GM12872 (cell line): Measurements from ENCODE around the gene HDAC4.

ENCODE experiments used
- TF ChIP-seq, protein P1 (sequence below): IDR thresholded peaks from 3 replicates; pipeline ENCODE4 v1.5.1; 2011; ENCODE audit warnings: low read depth, mild to moderate bottlenecking, low read length, moderate library complexity; ENCODE audit not compliant: insufficient read depth

HDAC4 gene

DNA sequence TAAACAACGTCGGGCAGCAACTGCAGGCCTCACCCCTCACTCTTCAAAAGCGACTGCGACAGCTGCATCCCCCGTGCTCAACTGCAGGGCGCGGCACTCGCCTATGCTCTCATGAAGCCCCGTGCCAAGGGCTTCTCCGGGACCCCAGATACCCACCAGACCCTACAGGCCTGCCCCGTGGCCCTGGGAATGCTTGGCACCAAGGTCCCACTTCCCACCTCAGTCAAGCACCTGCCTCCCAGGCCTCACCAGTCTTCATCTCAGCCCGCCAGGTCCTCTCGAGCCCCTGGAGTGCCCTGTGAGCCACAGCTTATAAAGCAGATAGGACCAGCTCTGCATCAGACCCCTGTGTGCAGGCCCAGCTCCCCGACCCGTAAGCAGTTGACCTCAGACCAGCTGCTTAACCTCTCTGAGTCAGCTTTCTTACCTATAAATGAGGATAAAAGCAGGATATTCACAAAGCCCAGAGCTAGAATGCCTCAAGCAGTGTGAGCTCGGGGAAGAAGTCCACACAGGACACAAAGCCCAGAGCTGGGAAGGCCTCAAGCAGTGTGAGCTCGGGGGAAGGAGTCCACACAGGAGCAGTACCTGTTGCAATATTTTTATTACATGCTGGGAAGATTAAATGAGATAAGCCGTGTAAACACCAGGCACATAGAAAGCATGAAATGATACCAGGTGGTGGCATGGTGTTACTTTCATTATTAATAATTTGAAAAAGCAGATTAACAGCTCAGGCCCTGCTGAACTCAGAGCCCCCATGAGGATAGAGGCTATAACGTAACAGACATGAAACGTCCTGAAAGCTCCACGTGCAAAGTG lies 96.9 kb downstream of the HDAC4 start:
- TF ChIP-seq, protein P1, sequence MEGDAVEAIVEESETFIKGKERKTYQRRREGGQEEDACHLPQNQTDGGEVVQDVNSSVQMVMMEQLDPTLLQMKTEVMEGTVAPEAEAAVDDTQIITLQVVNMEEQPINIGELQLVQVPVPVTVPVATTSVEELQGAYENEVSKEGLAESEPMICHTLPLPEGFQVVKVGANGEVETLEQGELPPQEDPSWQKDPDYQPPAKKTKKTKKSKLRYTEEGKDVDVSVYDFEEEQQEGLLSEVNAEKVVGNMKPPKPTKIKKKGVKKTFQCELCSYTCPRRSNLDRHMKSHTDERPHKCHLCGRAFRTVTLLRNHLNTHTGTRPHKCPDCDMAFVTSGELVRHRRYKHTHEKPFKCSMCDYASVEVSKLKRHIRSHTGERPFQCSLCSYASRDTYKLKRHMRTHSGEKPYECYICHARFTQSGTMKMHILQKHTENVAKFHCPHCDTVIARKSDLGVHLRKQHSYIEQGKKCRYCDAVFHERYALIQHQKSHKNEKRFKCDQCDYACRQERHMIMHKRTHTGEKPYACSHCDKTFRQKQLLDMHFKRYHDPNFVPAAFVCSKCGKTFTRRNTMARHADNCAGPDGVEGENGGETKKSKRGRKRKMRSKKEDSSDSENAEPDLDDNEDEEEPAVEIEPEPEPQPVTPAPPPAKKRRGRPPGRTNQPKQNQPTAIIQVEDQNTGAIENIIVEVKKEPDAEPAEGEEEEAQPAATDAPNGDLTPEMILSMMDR, result 0 out of 3 replicates have a peak, but pooled peaks have one; percentile 10

- TF ChIP-seq, protein P1, result no peak
Measured at GRCh38 chr2:239302808-239303557, 97.8 kb downstream of the HDAC4 start.

GRCh38 chr2:239302083-239302807 lies 98.6 kb downstream of the HDAC4 start:
- TF ChIP-seq, protein P1, result no peak

DNA sequence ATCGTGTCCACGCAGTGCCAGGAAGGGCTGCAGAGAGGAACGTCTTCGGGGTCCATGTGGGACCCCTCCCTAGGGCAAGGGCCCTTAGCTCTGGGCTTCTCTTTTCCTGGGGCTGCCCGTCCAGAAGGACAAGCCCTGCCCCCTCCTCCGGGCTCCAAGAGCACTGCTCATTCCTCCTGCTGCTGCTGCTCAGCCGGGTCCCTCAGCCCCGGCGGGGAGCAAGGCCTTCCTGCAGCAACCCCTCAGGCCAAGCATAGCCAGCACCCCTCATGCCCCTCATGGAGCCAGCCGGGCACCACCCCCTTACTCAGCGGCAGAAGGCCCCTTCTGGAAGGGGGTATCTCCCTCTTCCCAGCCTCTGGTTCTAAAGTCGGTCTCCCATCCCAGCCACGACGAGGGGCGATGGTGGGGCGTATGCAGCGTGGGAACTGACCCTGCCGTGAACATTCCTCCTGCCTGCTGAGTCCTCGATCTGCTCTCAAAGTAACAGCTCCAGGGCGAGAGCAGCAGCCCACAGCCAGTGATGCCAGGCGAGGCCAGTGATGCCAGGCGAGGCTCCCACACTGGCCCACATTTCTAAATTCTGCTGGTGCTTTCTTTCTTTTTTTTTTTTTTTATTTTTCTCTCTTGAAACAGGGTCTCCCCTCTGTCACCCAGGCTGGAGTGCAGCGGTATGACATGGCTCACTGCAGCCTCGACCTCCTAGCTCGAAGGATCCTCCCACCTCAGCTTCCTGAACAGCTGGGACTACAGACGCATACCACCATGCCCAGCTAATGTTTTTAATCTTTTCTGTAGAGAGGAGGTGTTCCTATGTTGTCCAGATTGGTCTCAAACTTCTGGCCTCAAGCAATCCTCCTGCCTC lies 99.7 kb downstream of the HDAC4 start:
- TF ChIP-seq, protein P1, result no peak

DNA sequence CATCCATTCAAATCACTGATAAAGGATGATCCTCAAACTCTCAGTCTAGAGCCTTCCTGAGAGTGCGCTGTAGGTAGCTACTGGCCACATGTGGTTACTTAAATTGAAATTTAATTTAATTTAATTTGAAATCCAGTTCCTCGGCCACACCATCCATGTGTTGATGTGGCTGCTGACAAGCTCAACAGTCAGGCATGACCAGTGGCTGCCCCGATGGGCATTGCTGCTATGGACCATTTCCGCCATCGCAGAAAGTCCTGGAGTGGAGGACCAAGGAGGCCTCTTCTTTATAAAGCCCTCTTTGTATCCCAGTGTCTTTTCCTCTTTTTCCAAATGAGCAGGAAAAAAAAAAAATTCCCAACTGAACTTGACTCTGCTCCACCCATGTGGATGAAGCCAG lies 100.6 kb downstream of the HDAC4 start:
- TF ChIP-seq, protein P1, result no peak

DNA sequence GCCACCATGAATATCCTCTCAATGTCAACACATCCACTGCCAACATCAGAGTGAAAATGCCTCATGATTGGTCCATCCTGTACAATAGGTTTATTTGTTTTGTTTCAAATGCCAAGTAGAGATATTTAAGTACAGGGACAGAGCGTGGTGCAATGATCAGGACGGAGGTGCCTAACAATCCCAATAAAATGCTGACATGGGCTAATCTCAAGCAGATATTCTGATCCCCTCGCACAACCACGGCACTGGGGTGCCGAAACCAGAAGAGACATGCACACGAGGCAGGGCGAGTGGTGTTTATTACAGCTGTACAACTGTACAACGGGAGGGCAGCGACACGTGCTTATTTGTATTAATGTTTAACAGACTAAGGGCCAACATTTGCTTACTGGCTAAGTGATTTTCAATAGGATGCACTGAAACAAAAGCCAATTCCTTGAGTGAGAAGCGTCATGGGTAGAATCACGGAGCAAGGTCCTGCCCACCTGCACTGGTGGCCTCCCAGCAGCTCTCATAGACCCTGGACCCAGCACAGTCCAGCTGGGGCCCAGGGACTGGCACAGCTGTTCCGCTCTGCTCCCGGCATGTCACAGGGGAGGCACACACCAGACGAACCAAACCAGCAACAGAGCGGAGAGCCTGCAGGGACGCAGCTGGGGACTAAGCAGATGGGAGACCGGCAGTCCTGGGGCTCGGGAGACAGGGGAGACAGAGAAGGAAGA lies 101.4 kb downstream of the HDAC4 start:
- TF ChIP-seq, protein P1, result no peak
